ENCODE data around the gene OSBPL10. TPM values are rescaled to one million over a fixed set of nuclear protein-coding genes. Genes with fewer than 3 reads are reported as not detected.
A peak's percentile ranks its signal among the peaks of the same experiment; 100 is the strongest.

Gene OSBPL10
- total and polyA plus RNA-seq, 2 experiments from 2014 or later = 2.2 to 7.7 TPM

DNA sequence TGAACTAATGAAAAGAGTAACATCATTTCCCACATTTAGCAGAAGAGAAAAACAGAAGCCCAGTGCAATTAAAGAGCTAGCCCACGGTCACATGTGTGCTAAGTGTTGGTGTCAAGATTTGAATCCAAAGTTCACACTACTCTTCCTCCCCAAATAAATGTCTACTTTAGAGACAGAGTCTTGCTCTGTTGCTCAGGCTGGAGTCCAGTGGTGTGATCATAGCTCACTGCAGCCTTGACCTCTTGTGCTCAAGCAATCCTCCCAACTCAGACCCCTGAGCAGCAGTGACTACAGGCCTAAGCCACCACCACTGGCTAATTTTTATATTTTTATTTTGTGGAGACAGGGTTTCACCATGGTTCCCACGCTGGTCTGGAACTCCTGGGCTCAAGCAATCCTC, 4.8 kb downstream of the OSBPL10 start:
- Histone ChIP-seq H3K4me1 (ENCODE audit: low read depth) (no peaks in the 10 kb centered on the region), H3K4me3 (no peak overlapping the region), H3K36me3 (no peaks in the 10 kb centered on the region), H3K9me3 (ENCODE audit: low read depth) (no peaks in the 10 kb centered on the region), H3K27me3 (peaks cover 38% of the 10 kb centered on the region), H3K27ac (no peak overlapping the region)
- DNase-seq (ENCODE audit: low read depth in 1 of 2, low spot score in 1 of 2) = no peak
- TF ChIP-seq, protein P1, sequence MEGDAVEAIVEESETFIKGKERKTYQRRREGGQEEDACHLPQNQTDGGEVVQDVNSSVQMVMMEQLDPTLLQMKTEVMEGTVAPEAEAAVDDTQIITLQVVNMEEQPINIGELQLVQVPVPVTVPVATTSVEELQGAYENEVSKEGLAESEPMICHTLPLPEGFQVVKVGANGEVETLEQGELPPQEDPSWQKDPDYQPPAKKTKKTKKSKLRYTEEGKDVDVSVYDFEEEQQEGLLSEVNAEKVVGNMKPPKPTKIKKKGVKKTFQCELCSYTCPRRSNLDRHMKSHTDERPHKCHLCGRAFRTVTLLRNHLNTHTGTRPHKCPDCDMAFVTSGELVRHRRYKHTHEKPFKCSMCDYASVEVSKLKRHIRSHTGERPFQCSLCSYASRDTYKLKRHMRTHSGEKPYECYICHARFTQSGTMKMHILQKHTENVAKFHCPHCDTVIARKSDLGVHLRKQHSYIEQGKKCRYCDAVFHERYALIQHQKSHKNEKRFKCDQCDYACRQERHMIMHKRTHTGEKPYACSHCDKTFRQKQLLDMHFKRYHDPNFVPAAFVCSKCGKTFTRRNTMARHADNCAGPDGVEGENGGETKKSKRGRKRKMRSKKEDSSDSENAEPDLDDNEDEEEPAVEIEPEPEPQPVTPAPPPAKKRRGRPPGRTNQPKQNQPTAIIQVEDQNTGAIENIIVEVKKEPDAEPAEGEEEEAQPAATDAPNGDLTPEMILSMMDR (IDR thresholded peaks at IDR 0.05; ENCODE audit: low read depth, low read length) = no peak

DNA sequence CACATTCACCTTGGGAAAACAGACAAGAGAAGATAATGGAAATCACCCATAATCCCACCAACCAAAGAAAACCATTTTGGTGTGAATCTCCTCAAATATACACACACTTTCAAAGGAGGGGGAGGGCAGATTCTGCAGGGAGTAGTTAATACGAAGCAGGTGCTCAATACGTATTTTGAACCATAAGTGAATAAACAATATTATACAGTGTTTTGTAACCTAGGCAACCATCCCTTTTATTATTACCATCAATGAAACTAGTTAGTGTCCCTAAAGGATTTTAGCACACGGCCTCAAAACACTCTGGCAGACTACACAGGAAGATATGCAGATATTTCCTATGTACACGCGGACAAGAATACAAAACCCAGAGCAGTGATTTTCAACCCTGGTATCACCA, 6.1 kb downstream of the OSBPL10 start:
- Histone ChIP-seq H3K27ac (no peak overlapping the region), H3K27me3 (peaks cover 25% of the 10 kb centered on the region), H3K9me3 (ENCODE audit: low read depth) (no peaks in the 10 kb centered on the region), H3K36me3 (no peaks in the 10 kb centered on the region), H3K4me1 (ENCODE audit: low read depth) (no peaks in the 10 kb centered on the region), H3K4me3 (no peak overlapping the region)
- TF ChIP-seq, protein P1 (IDR thresholded peaks at IDR 0.05; ENCODE audit: low read depth, low read length) = no peak
- no peak for DNase-seq (ENCODE audit: low read depth in 1 of 2, low spot score in 1 of 2)

DNA sequence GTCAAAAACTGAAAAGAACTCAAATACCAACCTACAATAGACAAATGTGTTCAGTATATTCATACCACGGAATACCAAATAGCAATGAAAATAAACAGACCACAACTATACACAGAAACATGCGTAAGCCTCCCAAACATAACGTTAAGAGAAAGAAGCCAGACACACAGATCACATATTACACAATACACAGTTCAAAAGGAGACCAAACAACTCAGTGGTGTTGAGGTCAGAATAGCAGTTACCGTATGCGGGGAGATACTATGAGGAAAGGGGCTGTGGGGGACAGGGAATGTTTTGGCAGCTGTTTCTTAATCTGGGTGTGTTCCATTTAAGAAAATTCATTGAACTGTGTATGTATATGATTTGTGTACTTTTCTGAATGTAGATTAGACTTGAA, 6.6 kb downstream of the OSBPL10 start:
- Histone ChIP-seq H3K9me3 (ENCODE audit: low read depth) (no peaks in the 10 kb centered on the region), H3K4me3 (no peak overlapping the region), H3K36me3 (no peaks in the 10 kb centered on the region), H3K27ac (no peak overlapping the region), H3K4me1 (ENCODE audit: low read depth) (no peaks in the 10 kb centered on the region), H3K27me3 (peaks cover 20% of the 10 kb centered on the region)
- peak in 1 of 2 donors; percentile 36 for DNase-seq (ENCODE audit: low read depth in 1 of 2, low spot score in 1 of 2)
- TF ChIP-seq, protein P1 (IDR thresholded peaks at IDR 0.05; ENCODE audit: low read depth, low read length) = no peak

DNA sequence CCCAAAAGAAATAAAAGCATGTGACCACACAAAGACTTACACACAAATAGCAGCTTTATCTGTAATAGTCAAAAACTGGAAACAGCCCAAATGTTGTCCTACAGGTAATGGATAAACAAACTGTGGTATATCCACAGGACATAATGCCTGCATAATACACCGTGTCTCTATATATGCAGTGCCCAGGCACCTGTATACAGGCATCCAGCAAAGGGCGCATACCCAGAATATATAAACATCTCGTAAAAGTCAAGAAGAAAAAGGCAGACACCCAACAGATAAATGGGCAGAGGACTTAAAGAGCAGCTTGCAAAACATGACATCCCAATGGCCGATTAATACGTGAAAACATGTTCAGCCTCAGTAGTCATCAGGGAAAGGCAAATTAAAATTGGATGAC, 7.2 kb downstream of the OSBPL10 start:
- Histone ChIP-seq H3K27me3 (peaks cover 13% of the 10 kb centered on the region), H3K9me3 (ENCODE audit: low read depth) (no peaks in the 10 kb centered on the region), H3K4me1 (ENCODE audit: low read depth) (no peaks in the 10 kb centered on the region), H3K36me3 (no peaks in the 10 kb centered on the region), H3K4me3 (no peak overlapping the region), H3K27ac (no peak overlapping the region)
- DNase-seq (ENCODE audit: low read depth in 1 of 2, low spot score in 1 of 2) = no peak
- TF ChIP-seq, protein P1 (IDR thresholded peaks at IDR 0.05; ENCODE audit: low read depth, low read length) = no peak

DNA sequence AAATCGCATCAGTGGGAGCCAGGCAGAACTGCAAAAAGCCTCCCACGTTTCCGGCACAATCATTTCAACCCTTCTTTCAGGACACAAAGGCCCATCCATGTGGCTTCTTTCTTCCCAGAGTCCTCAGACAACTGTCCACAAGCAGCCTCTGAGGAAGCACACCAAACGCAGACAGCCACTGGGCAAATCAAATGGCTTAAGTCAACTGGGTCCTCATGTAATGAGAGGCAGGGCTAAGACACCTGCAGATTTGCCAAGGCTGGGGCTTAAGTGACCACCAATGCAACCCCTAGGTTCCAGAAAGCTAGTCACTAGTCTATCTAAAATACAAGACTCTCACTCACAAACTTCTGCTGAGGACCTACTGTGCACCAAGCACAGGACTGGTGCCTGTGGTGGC, 8.0 kb downstream of the OSBPL10 start:
- peak in 1 of 2 donors; percentile 12 for DNase-seq (ENCODE audit: low read depth in 1 of 2, low spot score in 1 of 2)
- TF ChIP-seq, protein P1 (IDR thresholded peaks at IDR 0.05; ENCODE audit: low read depth, low read length) = no peak
- Histone ChIP-seq H3K36me3 (no peaks in the 10 kb centered on the region), H3K27ac (no peak overlapping the region), H3K4me3 (no peak overlapping the region), H3K27me3 (peaks cover 7% of the 10 kb centered on the region), H3K4me1 (ENCODE audit: low read depth) (no peaks in the 10 kb centered on the region), H3K9me3 (ENCODE audit: low read depth) (no peaks in the 10 kb centered on the region)

DNA sequence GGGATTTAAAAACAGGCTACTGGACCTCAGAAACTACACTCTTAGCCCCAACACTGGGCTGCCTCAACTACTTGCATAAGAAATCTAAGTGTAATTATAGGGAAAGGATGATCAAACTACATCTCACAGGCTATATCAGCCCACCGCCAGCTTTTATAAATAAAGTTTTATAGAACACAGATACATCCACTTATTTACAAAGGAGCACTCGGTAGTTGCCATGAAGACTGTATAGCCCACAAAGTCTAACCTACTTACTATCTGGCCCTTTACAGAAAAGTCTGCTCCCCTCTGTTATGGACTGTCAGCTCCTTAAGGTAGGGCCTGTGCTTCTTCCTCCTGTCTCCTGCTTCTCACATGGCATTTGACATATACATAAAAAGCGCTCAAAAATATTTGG, 9.5 kb downstream of the OSBPL10 start:
- H3K4me1 ChIP-seq (ENCODE audit: low read depth) = no peaks in the 10 kb centered on the region
- H3K36me3 ChIP-seq = no peaks in the 10 kb centered on the region
- DNase-seq (ENCODE audit: low read depth in 1 of 2, low spot score in 1 of 2) = no peak
- TF ChIP-seq, protein P1 (IDR thresholded peaks at IDR 0.05; ENCODE audit: low read depth, low read length) = no peak
- H3K4me3 ChIP-seq = no peak overlapping the region
- no peaks in the 10 kb centered on the region for H3K9me3 ChIP-seq (ENCODE audit: low read depth)
- H3K27ac ChIP-seq = no peak overlapping the region
- H3K27me3 ChIP-seq = no peaks in the 10 kb centered on the region

All from cardiac muscle cell (in vitro differentiated cells and primary cell).